Hepatocyte (in vitro differentiated cells): Measurements from ENCODE around the gene RALGAPA2.

Source experiments
- CTCF ChIP-seq: fragments of 200-600 bp; sonication (generic); IDR thresholded peaks from 2 replicates; pipeline ENCODE4 v1.5.1; 2016; ENCODE audit warnings: antibody characterized with exemption, mild to moderate bottlenecking; ENCODE audit not compliant: poor library complexity
- EZH2 ChIP-seq: fragments of 200-600 bp; sonication (generic); IDR thresholded peaks from 2 replicates; pipeline ENCODE4 v1.6.1; 2016; ENCODE audit warnings: antibody characterized with exemption, mild to moderate bottlenecking, borderline replicate concordance
- EZH2phosphoT487 ChIP-seq: fragments of 200-600 bp; sonication (generic); IDR thresholded peaks from one replicate; pipeline ENCODE4 v1.6.1; 2018; ENCODE audit warnings: antibody characterized with exemption, mild to moderate bottlenecking, low read depth, moderate library complexity; ENCODE audit not compliant: unreplicated experiment, severe bottlenecking

DNA sequence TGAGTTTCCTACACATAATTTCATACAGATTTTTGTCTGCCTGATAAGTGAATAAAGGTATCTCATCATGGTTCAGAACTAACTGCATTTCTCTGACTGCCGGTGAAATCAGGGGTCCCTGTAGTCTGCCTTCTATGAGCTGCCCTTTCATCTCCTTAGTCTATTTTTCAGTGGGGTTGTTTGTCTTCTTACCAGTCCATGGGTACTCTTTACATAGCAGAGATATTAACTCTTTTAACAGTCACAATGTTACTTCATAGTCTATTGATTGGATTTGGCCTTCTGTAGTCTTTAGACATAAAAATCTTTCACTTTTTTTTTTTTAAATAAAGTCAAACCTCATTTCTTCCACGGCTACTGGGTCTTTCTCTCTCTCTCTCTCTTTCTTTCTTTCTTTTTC lies 79.8 kb downstream of the RALGAPA2 start:
- TF ChIP-seq CTCF (no peak), EZH2 (no peak), EZH2phosphoT487 (no peak)
